Vagina (tissue), 2 donors: Measurements from ENCODE around the gene POLR2B.
"Not testable (repeated sequence)": the region's sequence is repeated elsewhere in the genome, so short reads cannot be mapped to it uniquely, and the experiment has no call there.

Source experiments
- CTCF ChIP-seq, 3 experiments: fragments of 450-650 bp in 2 of 3; fragments of 200-600 bp in 1 of 3; sonication (generic) in 1 of 3; IDR thresholded peaks; one replicate each; pipeline ENCODE4 v1.5.1; 2017 to 2019; ENCODE audit warnings: antibody characterized with exemption in 3 of 3, mild to moderate bottlenecking in 2 of 3, moderate library complexity in 2 of 3
- POLR2A ChIP-seq, 2 donors: fragments of 450-650 bp; IDR thresholded peaks; one replicate each; pipeline ENCODE4 v1.6.1; 2017; ENCODE audit warnings: antibody characterized with exemption in 2 of 2, mild to moderate bottlenecking in 2 of 2, moderate library complexity in 2 of 2
- POLR2AphosphoS5 ChIP-seq, 2 donors: sonication (generic); formaldehyde crosslinking; IDR thresholded peaks; one replicate each; pipeline ENCODE4 v1.9.0; 2017; ENCODE audit warnings: antibody characterized with exemption in 2 of 2, mild to moderate bottlenecking in 2 of 2, low read depth in 1 of 2; ENCODE audit not compliant: insufficient read depth in 1 of 2

GRCh38 chr4:56939826-56940225 lies 38.9 kb upstream of the POLR2B start:
- TF ChIP-seq CTCF (IDR thresholded peaks at IDR 0.05); POLR2A (IDR thresholded peaks at IDR 0.05); POLR2AphosphoS5 (IDR thresholded peaks at IDR 0.05; ENCODE audit: insufficient read depth in 1 of 2, low read depth in 1 of 2): not testable (repeated sequence)
